K562 (cell line): Measurements from ENCODE around the gene GSDME. TPM values are rescaled to one million over a fixed set of nuclear protein-coding genes. Genes with fewer than 3 reads are reported as not detected.

Source experiments
- ATAC-seq: fragments of 200-7000 bp; cut with Tn5 transposase; 3 replicates; pipeline ENCODE4 v1.9.1; 2020; ENCODE audit warnings: moderate library complexity
- BruUV-seq: library from RNA; stranded (reverse); fragments of 400-500 nt; replicated peaks from 2 replicates; lab custom pipeline; 2021; lab: Mats Ljungman, UMichigan
- CTCF ChIA-PET: fragments of 300-600 bp; formaldehyde crosslinking; extraction: SDS; loops from one replicate; lab custom pipeline; 2021; ENCODE audit warnings: low intra/inter-chr PET ratio; lab: Yijun Ruan, JAX
- POLR2A ChIA-PET: fragments of 300-600, 350-650 bp; sonication (Branson Sonifier 250); formaldehyde crosslinking; extraction: SDS; loops from one replicate; lab custom pipeline; 2021; ENCODE audit warnings: antibody characterized with exemption, inconsistent platforms; lab: Yijun Ruan, JAX
- DNase-seq, 4 experiments: peaks; one replicate each; pipeline versions ENCODE4 v3.0.0 to v3.0.0-alpha.2; 2011 to 2018; ENCODE audit warnings: low spot score in 3 of 4, mixed read lengths in 3 of 4; ENCODE audit errors: extremely low read depth in 1 of 4
- FAIRE-seq: peaks from 2 replicates; lab custom pipeline; 2011; peaks lifted over from hg19 to GRCh38; lab: Jason Lieb, UNC
- H2AFZ ChIP-seq: 2 replicates; pipeline ENCODE4 v1.6.0; 2011; ENCODE audit warnings: low read depth, low read length, control low read depth, inconsistent platforms
- H3K27ac ChIP-seq: fragments of 200-600 bp; 3 replicates; pipeline ENCODE4 v1.8.0; 2011; ENCODE audit warnings: low read depth, mild to moderate bottlenecking, control low read depth, inconsistent platforms, low read length, moderate library complexity, mixed read lengths; ENCODE audit errors: extremely low read depth
- H3K27me3 ChIP-seq, 2 experiments: fragments of 300-600 bp in 1 of 2; 2 replicates in 1 of 2; 3 replicates in 1 of 2; pipeline versions ENCODE4 v1.6.0 to v1.8.0; 2011; ENCODE audit warnings: inconsistent platforms in 2 of 2, low read length in 2 of 2, mild to moderate bottlenecking in 1 of 2, mixed read lengths in 1 of 2, moderate library complexity in 1 of 2; ENCODE audit not compliant: control insufficient read depth in 2 of 2, insufficient read depth in 2 of 2
- H3K36me3 ChIP-seq: fragments of 300-600 bp; 3 replicates; pipeline ENCODE4 v1.8.0; 2011; ENCODE audit warnings: mild to moderate bottlenecking, low read length, inconsistent platforms; ENCODE audit not compliant: control insufficient read depth, insufficient read depth
- H3K4me1 ChIP-seq, 2 experiments: fragments of 200-600 bp in 1 of 2; replicated peaks in 1 of 2; 2 replicates in 1 of 2; 3 replicates in 1 of 2; pipeline versions ENCODE4 v1.5.1 to v1.8.0; 2011; ENCODE audit warnings: inconsistent platforms in 2 of 2, low read length in 2 of 2, mild to moderate bottlenecking in 1 of 2, mixed read lengths in 1 of 2, moderate library complexity in 1 of 2; ENCODE audit not compliant: control insufficient read depth in 2 of 2, insufficient read depth in 2 of 2
- H3K4me2 ChIP-seq: 2 replicates; pipeline ENCODE4 v1.6.1; 2011; ENCODE audit warnings: low read length, control low read depth, inconsistent platforms, mixed read lengths; ENCODE audit not compliant: insufficient read depth
- H3K4me3 ChIP-seq: fragments of 200-600 bp; sonication (generic), shearing (Covaris generic); 2 replicates; pipeline ENCODE4 v1.5.1; 2016; ENCODE audit warnings: control low read depth, inconsistent platforms
- H3K79me2 ChIP-seq: fragments of 200-600 bp; 3 replicates; pipeline ENCODE4 v1.8.0; 2011; ENCODE audit warnings: low read length, inconsistent platforms; ENCODE audit not compliant: control insufficient read depth, insufficient read depth
- H3K9ac ChIP-seq, 2 experiments: 2 replicates each; pipeline versions ENCODE4 v1.6.0 to v1.6.1; 2011; ENCODE audit warnings: low read depth in 2 of 2, low read length in 2 of 2, control low read depth in 1 of 2, inconsistent platforms in 1 of 2, mild to moderate bottlenecking in 1 of 2, mixed read lengths in 1 of 2; ENCODE audit not compliant: insufficient read depth in 1 of 2
- H3K9me1 ChIP-seq: one replicate; pipeline ENCODE4 v1.6.0; 2011; ENCODE audit warnings: inconsistent platforms, mild to moderate bottlenecking, low read length, moderate library complexity; ENCODE audit not compliant: control insufficient read depth, insufficient read depth
- H3K9me3 ChIP-seq: replicated peaks from 2 replicates; pipeline ENCODE4 v1.5.1; 2011; ENCODE audit warnings: low read depth, low read length, inconsistent platforms; ENCODE audit not compliant: control insufficient read depth, insufficient read depth
- H4K20me1 ChIP-seq: replicated peaks from 2 replicates; pipeline ENCODE4 v1.6.1; 2011; ENCODE audit warnings: low read length, inconsistent platforms, mixed read lengths; ENCODE audit not compliant: control insufficient read depth, insufficient read depth
- ATF2 ChIP-seq: sonication (generic); formaldehyde crosslinking; IDR thresholded peaks from 2 replicates; pipeline ENCODE4 v1.8.1; 2022; ENCODE audit warnings: missing genetic modification reagents
- DLX4 ChIP-seq: fragments of 250-450 bp; sonication (Bioruptor Pico); IDR thresholded peaks from 2 replicates; pipeline ENCODE4 v1.6.1; 2021; ENCODE audit warnings: mild to moderate bottlenecking
- FOXK1 ChIP-seq: sonication (generic); formaldehyde crosslinking; IDR thresholded peaks from 2 replicates; pipeline ENCODE4 v1.8.0; 2022; ENCODE audit warnings: missing genetic modification reagents, mild to moderate bottlenecking, borderline replicate concordance
- SFPQ ChIP-seq: fragments of 200-400 bp; formaldehyde crosslinking; IDR thresholded peaks from 2 replicates; pipeline ENCODE4 v1.6.1; 2017; ENCODE audit warnings: mild to moderate bottlenecking, low read depth, low read length, moderate library complexity
- ZBTB26 ChIP-seq: fragments of 450-650 bp; formaldehyde crosslinking; IDR thresholded peaks from 2 replicates; pipeline ENCODE4 v1.4.0; 2022; ENCODE audit warnings: missing genetic modification characterization
- ZNF449 ChIP-seq: fragments of 250-450 bp; sonication (Bioruptor Pico); IDR thresholded peaks from 2 replicates; pipeline ENCODE4 v1.8.0; 2022; ENCODE audit warnings: moderate library complexity, mild to moderate bottlenecking, inconsistent platforms
- WGBS: fragments of 100-300 bp; shearing (Covaris generic); methylation state at CpG from one replicate; pipeline ENCODE4 v1.1.6; 2016; ENCODE audit warnings: low coverage, mixed read lengths; ENCODE audit not compliant: insufficient coverage; ENCODE audit errors: missing lambda C conversion rate; 5-methylcytosine and 5-hydroxymethylcytosine counted together
- in situ Hi-C: fragments of 300-500 bp; cut with MboI; formaldehyde crosslinking; loops from 4 replicates; pipeline ENCODE4 v1.15.0; 2018; ENCODE audit warnings: inconsistent platforms, mixed read lengths
- intact Hi-C: fragments of 100-400 bp; cut with micrococcal nuclease; formaldehyde crosslinking; loops from 2 replicates; pipeline ENCODE4 v1.14.2; 2022
- polyA plus RNA-seq, 8 experiments: library from polyadenylated mRNA; depleted of rRNA in 4 of 8; stranded (reverse) in 5 of 8; unstranded in 3 of 8; fragments of >200 nt; fragmentation: Nextera tagmentation in 2 of 8; fragmentation: Illumina TruSeq in 1 of 8; extraction: Ambion mirVana in 2 of 8; extraction: Trizol in 1 of 8; gene quantifications; 2 replicates each; pipeline versions ENCODE4 v1.2.1 to v1.2.3, GENCODE V29; 2011 to 2014; ENCODE audit warnings: inconsistent platforms in 1 of 8, missing spikeins in 1 of 8
- total RNA-seq, 7 experiments: library from RNA; depleted of rRNA in 6 of 7; stranded (reverse); fragments of >200 nt in 6 of 7; fragmentation: Illumina TruSeq in 2 of 7; extraction: Trizol in 2 of 7; gene quantifications; 2 replicates each; pipeline versions ENCODE4 v1.2.1 to v1.2.3, GENCODE V29; 2011 to 2021; ENCODE audit warnings: low replicate concordance in 1 of 7

GSDME gene
- total and polyA plus RNA-seq, 9 of the 15 experiments (the other 6 are each of a cell fraction or from before 2014, with no cell fraction given), result 0.37 to 1.9 (median 0.62) TPM

- DNase-seq (no peak), ATAC-seq (peak; percentile 38), FAIRE-seq (no peak)
- Histone ChIP-seq H3K4me3 (no peak overlapping the region), H4K20me1 (no peaks in the 10 kb centered on the region), H3K4me2 (no peak overlapping the region), H3K9ac (no peak overlapping the region), H3K79me2 (no peaks in the 10 kb centered on the region), H3K27ac (no peak overlapping the region), H2AFZ (no peak overlapping the region), H3K4me1 (no peaks in the 10 kb centered on the region), H3K36me3 (no peaks in the 10 kb centered on the region), H3K9me1 (no peaks in the 10 kb centered on the region), H3K27me3 (no peaks in the 10 kb centered on the region), H3K9me3 (no peaks in the 10 kb centered on the region)
- intact Hi-C loops, result no loop called here
- in situ Hi-C loops, result no loop called here
- WGBS, result 48% methylated on average over 9 of the region's 9 CpGs
- POLR2A ChIA-PET, result interaction anchor here (2.8 kb wide), 1 partner anchor 10 kb away, joined by 8 read pairs; no protein-coding TSS in a partner anchor
- CTCF ChIA-PET, result no interaction called here
- no TSS peak for BruUV-seq
- no peak for TF ChIP-seq ATF2 (CRISPR knock-in tag)
- TF ChIP-seq SFPQ, result no peak
- TF ChIP-seq FOXK1 (CRISPR knock-in tag), result no peak
- TF ChIP-seq ZBTB26 (CRISPR knock-in tag), result no peak
- no peak for TF ChIP-seq ZNF449 (CRISPR knock-in tag)
- no peak for TF ChIP-seq DLX4 (CRISPR knock-in tag)
Observed at GRCh38 chr7:24700521-24701260, 56.6 kb downstream of the GSDME start.
